NCI-H2029 treated with DMSO at 0.1 percent for 48 hours (cell line): ENCODE data around the gene OR8U1.
"Not testable (repeated sequence)": the region's sequence is repeated elsewhere in the genome, so short reads cannot be mapped to it uniquely, and the experiment has no call there.

ENCODE experiments used
- DNase-seq: peaks from one replicate; lab custom pipeline; 2025; lab: John Stamatoyannopoulos, UW

Gene OR8U1

GRCh38 chr11:56375324-56375723 lies at the start of gene OR8U1:
Gene OR8U1, plus strand, starts transcription at chr11:56375624. Its CDS starts 0 bp downstream, at chr11:56375624.
- no peak for DNase-seq

- DNase-seq: no peak
These were observed 43.4 kb upstream of the OR8U1 start for GRCh38 chr11:56331861-56332491.

GRCh38 chr11:56333156-56333555 lies 42.3 kb upstream of the OR8U1 start:
- no peak for DNase-seq

GRCh38 chr11:56340289-56340688 lies 35.1 kb upstream of the OR8U1 start:
- no peak for DNase-seq

- no peak for DNase-seq
These were observed 29.7 kb upstream of the OR8U1 start, which contains the start of gene OR8K1 for GRCh38 chr11:56345739-56346138. Gene OR8K1, plus strand, starts transcription at chr11:56346039. Its CDS starts 0 bp downstream, at chr11:56346039.

GRCh38 chr11:56353991-56354390 lies 21.4 kb upstream of the OR8U1 start, which contains the start of gene OR8J1:
Gene OR8J1, plus strand, starts transcription at chr11:56354291. Its CDS starts 5,956 bp downstream, at chr11:56360247.
- DNase-seq: no peak

GRCh38 chr11:56380120-56380519 lies 4.7 kb downstream of the OR8U1 start:
- DNase-seq: no peak

- DNase-seq: no peak
These were observed 19.0 kb downstream of the OR8U1 start for GRCh38 chr11:56394381-56394780.

- no peak for DNase-seq
These were observed 20.6 kb downstream of the OR8U1 start for GRCh38 chr11:56396047-56396446.

GRCh38 chr11:56401858-56402461 lies 26.5 kb downstream of the OR8U1 start:
- not testable (repeated sequence) for DNase-seq

- DNase-seq: no peak
These were observed 29.0 kb downstream of the OR8U1 start for GRCh38 chr11:56404393-56404792.

- no peak for DNase-seq
These were observed 35.4 kb downstream of the OR8U1 start for GRCh38 chr11:56410801-56411200.

GRCh38 chr11:56412396-56412795 lies 37.0 kb downstream of the OR8U1 start, which contains the start of gene OR5AL1:
Gene OR5AL1, plus strand, starts transcription at chr11:56412696.
- DNase-seq: no peak
